AG09319 (cell line): ENCODE results near the gene AKR1E2.

Experiments
- DNase-seq: peaks from one replicate; pipeline ENCODE4 v3.0.0-alpha.2; 2010; ENCODE audit warnings: low read depth; ENCODE audit errors: extremely low read depth
- TF ChIP-seq, protein P1 (sequence below): IDR thresholded peaks from 2 replicates; pipeline ENCODE4 v1.5.1; 2011; ENCODE audit warnings: low read depth, mild to moderate bottlenecking, inconsistent platforms, low read length, moderate library complexity

AKR1E2 gene

GRCh38 chr10:4804465-4804864 is 21.5 kb upstream of the AKR1E2 start:
- TF ChIP-seq, protein P1, sequence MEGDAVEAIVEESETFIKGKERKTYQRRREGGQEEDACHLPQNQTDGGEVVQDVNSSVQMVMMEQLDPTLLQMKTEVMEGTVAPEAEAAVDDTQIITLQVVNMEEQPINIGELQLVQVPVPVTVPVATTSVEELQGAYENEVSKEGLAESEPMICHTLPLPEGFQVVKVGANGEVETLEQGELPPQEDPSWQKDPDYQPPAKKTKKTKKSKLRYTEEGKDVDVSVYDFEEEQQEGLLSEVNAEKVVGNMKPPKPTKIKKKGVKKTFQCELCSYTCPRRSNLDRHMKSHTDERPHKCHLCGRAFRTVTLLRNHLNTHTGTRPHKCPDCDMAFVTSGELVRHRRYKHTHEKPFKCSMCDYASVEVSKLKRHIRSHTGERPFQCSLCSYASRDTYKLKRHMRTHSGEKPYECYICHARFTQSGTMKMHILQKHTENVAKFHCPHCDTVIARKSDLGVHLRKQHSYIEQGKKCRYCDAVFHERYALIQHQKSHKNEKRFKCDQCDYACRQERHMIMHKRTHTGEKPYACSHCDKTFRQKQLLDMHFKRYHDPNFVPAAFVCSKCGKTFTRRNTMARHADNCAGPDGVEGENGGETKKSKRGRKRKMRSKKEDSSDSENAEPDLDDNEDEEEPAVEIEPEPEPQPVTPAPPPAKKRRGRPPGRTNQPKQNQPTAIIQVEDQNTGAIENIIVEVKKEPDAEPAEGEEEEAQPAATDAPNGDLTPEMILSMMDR = no peak
- no peak for DNase-seq

DNA sequence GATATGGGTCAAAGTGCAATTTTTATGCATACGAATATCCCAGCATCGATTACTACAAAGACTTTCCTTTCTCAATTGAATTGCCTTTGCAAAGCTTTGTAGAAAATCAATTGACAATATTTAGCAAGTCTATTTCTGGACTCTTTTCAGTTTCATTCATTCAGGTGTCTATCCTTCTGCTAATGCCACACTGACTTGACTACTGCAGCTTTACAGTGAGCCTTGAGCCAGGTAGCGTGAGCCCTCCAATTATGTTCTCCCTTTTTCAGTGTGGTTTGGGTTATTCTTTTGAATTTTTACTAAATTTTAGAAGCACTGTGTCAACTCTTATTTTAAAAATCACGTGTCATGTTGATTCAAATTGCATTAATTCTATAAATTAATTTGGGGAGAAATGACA is 19.5 kb upstream of the AKR1E2 start:
- TF ChIP-seq, protein P1 = no peak

DNA sequence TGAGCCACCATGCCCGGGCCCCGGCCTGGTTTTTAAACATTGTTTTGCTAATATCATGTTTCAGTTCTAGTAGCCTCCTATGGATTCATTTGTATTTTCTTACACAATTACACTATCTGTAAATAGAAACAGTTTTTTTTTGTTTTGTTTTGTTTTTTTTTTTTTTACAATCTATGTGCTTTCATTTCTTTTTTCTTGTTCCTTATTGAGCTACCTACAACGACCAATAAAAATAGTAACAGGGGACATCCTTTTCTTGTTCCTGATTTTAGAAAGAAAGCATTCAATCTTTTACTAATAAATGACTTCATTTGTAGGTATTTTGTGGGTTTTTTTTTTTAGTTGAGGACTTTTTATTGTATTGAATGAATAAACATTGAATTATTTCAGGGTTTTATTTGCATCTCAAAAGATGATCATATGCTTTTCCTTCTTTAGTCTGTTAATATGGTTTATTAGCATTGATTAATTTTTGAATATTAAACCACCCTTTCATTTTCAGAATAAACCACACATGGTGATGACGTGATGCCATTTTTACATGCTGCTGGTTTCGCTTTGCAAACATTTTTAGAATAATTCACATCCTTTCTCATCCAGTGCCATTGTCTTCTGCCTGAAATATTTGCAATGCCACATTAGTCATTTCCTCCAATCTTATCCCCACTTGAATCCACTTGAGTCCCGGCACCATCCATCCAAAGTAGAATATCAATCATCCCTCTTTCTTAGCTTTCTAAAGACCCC is 18.1 kb upstream of the AKR1E2 start:
- TF ChIP-seq, protein P1 = no peak
- no peak for DNase-seq

More for the DNA sequence above, 19.5 kb upstream of the AKR1E2 start:
- no peak for DNase-seq

GRCh38 chr10:4809156-4809555 is 16.9 kb upstream of the AKR1E2 start:
- no peak for DNase-seq

DNA sequence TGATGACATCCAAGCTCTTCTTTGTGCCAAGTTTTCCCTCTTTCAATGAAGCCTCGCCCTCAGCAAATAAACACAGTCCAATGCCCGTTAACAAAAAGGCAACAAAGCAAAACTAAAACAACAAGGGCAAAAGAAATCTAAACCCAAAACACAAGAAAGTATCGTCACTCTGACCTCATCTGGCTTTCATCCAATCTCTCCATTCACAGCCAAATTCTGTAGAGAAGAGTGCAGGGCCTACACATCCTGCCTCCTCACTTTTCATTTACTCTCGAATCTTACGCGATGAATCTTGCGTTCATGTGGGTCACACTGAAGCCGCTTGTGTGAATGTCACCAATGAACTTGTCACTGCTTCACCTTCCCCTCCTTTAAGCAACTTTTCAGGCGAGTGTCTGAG is 15.9 kb upstream of the AKR1E2 start:
- TF ChIP-seq, protein P1 = no peak
- no peak for DNase-seq

More at GRCh38 chr10:4809156-4809555, 16.9 kb upstream of the AKR1E2 start:
- TF ChIP-seq, protein P1 = no peak

- no peak for DNase-seq
- TF ChIP-seq, protein P1 = no peak
Measured at GRCh38 chr10:4812046-4812445, 14.0 kb upstream of the AKR1E2 start.

GRCh38 chr10:4813023-4813422 is 13.0 kb upstream of the AKR1E2 start:
- no peak for DNase-seq
- TF ChIP-seq, protein P1 = no peak
